H1 (cell line): ENCODE data around the gene IL32. TPM values are rescaled to one million over a fixed set of nuclear protein-coding genes. Genes with fewer than 3 reads are reported as not detected.

ENCODE experiments used
- BACH1 ChIP-seq: IDR thresholded peaks from 2 replicates; pipeline ENCODE4 v1.6.1; 2012; ENCODE audit warnings: low read length, improper control_type of control experiment
- BCL11A ChIP-seq, 2 experiments: IDR thresholded peaks; one replicate each; pipeline ENCODE4 v1.6.1; 2011; ENCODE audit warnings: low read depth in 2 of 2, low read length in 2 of 2, mild to moderate bottlenecking in 2 of 2
- CEBPB ChIP-seq: IDR thresholded peaks from 2 replicates; pipeline ENCODE4 v1.6.1; 2012; ENCODE audit warnings: low read depth, low read length
- NANOG ChIP-seq: IDR thresholded peaks from 2 replicates; pipeline ENCODE4 v1.6.1; 2011; ENCODE audit warnings: low read length, low read depth, mild to moderate bottlenecking, inconsistent platforms; ENCODE audit not compliant: insufficient read depth, poor library complexity, severe bottlenecking
- polyA plus RNA-seq, 7 experiments: library from polyadenylated mRNA; depleted of rRNA in 3 of 7; stranded (reverse) in 5 of 7; unstranded in 2 of 7; fragments of >200 nt in 5 of 7; fragments of 200-250 nt in 2 of 7; gene quantifications; 1 replicate in 5 of 7; 2 replicates in 1 of 7; 4 replicates in 1 of 7; pipeline versions ENCODE4 v1.2.1 to v1.2.3, GENCODE V29; 2011 to 2013; ENCODE audit warnings: missing spikeins in 2 of 7, mixed read lengths in 2 of 7
- total RNA-seq: library from RNA; stranded (reverse); fragmentation: NEBNext Ultra II Directional; extraction: Animal tissue kit (Norgen Biotek cat#: 25700); gene quantifications from 2 replicates; pipeline ENCODE4 v1.2.1, GENCODE V29; 2021

IL32 gene
- total and polyA plus RNA-seq, 2 of the 8 experiments (the other 6 are each of a cell fraction or from before 2014, with no cell fraction given), result 2.7 to 5.0 TPM

DNA sequence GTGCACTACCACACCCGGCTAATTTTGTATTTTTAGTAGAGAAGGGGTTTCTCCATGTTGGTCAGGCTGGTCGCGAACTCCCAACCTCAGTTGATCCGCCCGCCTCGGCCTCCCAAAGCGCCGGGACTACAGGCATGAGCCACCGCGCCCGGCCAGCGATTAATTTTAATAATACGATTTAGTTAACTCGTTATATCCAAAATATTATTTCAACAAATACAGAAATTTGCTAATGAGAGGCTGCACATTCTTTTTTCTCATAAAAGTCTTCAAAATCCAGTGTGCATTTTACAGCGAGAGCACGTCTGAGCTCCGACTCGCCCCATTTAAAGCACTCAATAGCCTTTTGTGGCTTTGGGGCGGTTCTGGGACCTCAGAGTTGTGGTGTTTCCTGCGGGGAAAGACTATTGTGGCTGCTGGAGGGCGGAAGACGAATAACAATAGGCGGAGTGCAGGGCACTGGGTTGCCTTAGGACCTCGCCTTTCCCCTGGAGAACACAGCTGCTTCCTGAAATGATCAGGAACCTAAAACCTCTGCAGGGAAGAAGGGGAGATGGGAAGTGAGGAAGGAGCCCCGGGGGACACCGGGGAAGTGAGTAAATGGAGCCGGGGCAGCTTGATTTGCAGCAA is 36.5 kb downstream of the IL32 start (continued):
- TF ChIP-seq CEBPB (no peak), NANOG (no peak), BCL11A (IDR thresholded peaks at IDR 0.05; ENCODE audit: low read depth in 2 of 2, low read length in 2 of 2) (no peak), BACH1 (0 out of 2 replicates have a peak, but pooled peaks have one; percentile 30)
